Activated B cell treated with CpG ODN at 0.5 μM for 24 hours (primary cell): Measurements from ENCODE around the gene PPP2R2C. TPM values are rescaled to one million over a fixed set of nuclear protein-coding genes. Genes with fewer than 3 reads are reported as not detected.

Source experiments
- ATAC-seq: fragments of 200-7000 bp; cut with Tn5 transposase; one replicate; pipeline ENCODE4 v1.10.0; 2021; ENCODE audit warnings: low read depth, mild to moderate bottlenecking, moderate library complexity
- CTCF ChIA-PET: fragments of 350-600 bp; sonication (Branson Sonifier 250); formaldehyde crosslinking; loops from one replicate; lab custom pipeline; 2021; ENCODE audit warnings: antibody characterized with exemption; lab: Charles Lee
- POLR2A ChIA-PET: fragments of 350-600 bp; sonication (Branson Sonifier 250); formaldehyde crosslinking; loops from one replicate; lab custom pipeline; 2021; ENCODE audit warnings: antibody characterized with exemption; lab: Charles Lee
- DNase-seq: peaks from one replicate; pipeline ENCODE4 v3.0.0; 2022
- H3K27ac Mint-ChIP-seq: one replicate; pipeline ENCODE4 v1.8.0; 2020; ENCODE audit warnings: mixed read lengths
- H3K27me3 Mint-ChIP-seq: one replicate; pipeline ENCODE4 v1.8.0; 2021; ENCODE audit warnings: mixed read lengths
- H3K36me3 Mint-ChIP-seq: one replicate; pipeline ENCODE4 v1.8.0; 2021; ENCODE audit warnings: low read depth, mixed read lengths
- H3K4me1 Mint-ChIP-seq: one replicate; pipeline ENCODE4 v1.8.0; 2021; ENCODE audit warnings: mixed read lengths
- H3K4me3 Mint-ChIP-seq: one replicate; pipeline ENCODE4 v1.8.0; 2020; ENCODE audit warnings: mild to moderate bottlenecking, mixed read lengths
- H3K9me3 Mint-ChIP-seq: one replicate; pipeline ENCODE4 v1.8.0; 2020; ENCODE audit warnings: mixed read lengths
- intact Hi-C: fragments of 100-400 bp; cut with micrococcal nuclease; formaldehyde crosslinking; loops from one replicate; pipeline ENCODE4 v1.15.1; 2024
- total RNA-seq: library from RNA; stranded (reverse); gene quantifications from 2 replicates; pipeline ENCODE4 v1.2.3, GENCODE V29; 2022
- TF ChIP-seq, protein P1 (sequence below): fragments of 200-600 bp; IDR thresholded peaks from one replicate; pipeline ENCODE4 v1.8.0; 2022; ENCODE audit warnings: antibody characterized with exemption, mild to moderate bottlenecking

PPP2R2C gene
- total RNA-seq, 1 donor from 2014 or later: not detected

DNA sequence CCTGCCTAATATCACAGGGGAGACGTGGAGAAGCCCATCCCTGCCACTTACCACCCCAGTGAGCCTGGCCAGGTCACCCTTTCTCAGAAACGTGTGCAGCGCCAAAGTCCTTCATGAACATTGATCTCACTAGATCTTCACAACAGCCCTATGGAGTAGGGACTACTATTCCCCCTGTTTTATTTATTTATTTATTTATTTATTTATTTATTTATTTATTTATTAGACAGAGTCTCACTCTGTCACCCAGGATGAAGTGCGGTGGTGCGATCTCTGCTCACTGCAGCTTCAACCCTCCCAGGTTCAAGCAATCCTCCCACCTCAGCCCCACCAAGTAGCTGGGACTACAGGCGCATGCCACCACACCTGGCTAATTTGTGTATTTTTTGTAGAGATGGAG is 61.8 kb downstream of the PPP2R2C start:
- ChIA-PET POLR2A (no interaction called here), CTCF (no interaction called here)
- peaks cover 7% of the 10 kb centered on the region for H3K27me3 Mint-ChIP-seq
- H3K9me3 Mint-ChIP-seq: peaks cover 5% of the 10 kb centered on the region
- TF ChIP-seq, protein P1, sequence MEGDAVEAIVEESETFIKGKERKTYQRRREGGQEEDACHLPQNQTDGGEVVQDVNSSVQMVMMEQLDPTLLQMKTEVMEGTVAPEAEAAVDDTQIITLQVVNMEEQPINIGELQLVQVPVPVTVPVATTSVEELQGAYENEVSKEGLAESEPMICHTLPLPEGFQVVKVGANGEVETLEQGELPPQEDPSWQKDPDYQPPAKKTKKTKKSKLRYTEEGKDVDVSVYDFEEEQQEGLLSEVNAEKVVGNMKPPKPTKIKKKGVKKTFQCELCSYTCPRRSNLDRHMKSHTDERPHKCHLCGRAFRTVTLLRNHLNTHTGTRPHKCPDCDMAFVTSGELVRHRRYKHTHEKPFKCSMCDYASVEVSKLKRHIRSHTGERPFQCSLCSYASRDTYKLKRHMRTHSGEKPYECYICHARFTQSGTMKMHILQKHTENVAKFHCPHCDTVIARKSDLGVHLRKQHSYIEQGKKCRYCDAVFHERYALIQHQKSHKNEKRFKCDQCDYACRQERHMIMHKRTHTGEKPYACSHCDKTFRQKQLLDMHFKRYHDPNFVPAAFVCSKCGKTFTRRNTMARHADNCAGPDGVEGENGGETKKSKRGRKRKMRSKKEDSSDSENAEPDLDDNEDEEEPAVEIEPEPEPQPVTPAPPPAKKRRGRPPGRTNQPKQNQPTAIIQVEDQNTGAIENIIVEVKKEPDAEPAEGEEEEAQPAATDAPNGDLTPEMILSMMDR: no peak
- ATAC-seq (no peak), DNase-seq (no peak)
- H3K36me3 Mint-ChIP-seq: no peaks in the 10 kb centered on the region
- H3K4me3 Mint-ChIP-seq: no peak overlapping the region
- no peaks in the 10 kb centered on the region for H3K4me1 Mint-ChIP-seq
- intact Hi-C loops: no loop called here
- no peak overlapping the region for H3K27ac Mint-ChIP-seq

DNA sequence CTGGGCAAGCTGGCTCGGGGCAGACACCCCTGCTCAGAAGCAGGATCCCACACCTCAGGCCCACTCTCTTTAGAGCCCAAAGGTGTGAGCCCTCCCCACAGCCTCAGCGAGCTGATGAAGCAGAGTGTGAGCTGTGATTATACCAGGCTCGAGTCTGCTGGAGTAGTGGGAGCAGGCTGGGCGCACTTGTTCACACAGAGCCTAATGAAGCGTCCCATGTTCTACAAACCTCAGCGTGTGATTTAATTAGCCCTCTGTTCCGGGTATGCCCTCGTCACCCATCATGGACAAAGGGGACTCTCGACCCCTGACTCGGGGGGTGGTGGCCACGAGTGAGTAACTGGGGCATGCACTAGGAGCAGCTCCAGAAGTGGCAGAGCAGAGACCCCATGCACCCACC is 62.3 kb downstream of the PPP2R2C start:
- DNase-seq (no peak), ATAC-seq (no peak)
- Mint-ChIP-seq H3K27me3 (peaks cover 8% of the 10 kb centered on the region), H3K9me3 (peaks cover 5% of the 10 kb centered on the region), H3K27ac (no peak overlapping the region), H3K4me1 (no peaks in the 10 kb centered on the region), H3K36me3 (no peaks in the 10 kb centered on the region), H3K4me3 (no peak overlapping the region)
- ChIA-PET CTCF (no interaction called here), POLR2A (no interaction called here)
- intact Hi-C loops: no loop called here
- TF ChIP-seq, protein P1: no peak

DNA sequence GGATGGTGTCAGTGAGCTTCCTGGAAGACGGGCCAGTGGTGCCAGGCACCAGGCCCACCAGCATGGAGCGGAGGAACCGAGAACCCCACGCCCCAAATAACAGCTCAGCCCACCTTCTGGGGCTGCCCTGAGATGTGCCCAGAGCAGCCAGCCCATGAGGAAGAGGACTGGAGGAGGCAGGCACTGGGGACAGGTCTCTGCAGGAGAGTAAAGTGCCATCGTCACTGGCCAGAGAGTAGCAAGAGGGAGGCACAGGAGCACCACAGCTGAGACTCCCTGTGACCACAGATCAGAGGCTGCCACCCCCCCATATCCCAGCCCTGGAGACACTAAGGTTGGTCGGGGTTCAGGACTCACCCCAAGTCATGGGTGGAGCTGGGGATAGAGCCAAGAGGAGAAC is 63.0 kb downstream of the PPP2R2C start:
- Mint-ChIP-seq H3K4me3 (no peak overlapping the region), H3K27me3 (peaks cover 8% of the 10 kb centered on the region), H3K4me1 (no peaks in the 10 kb centered on the region), H3K36me3 (no peaks in the 10 kb centered on the region), H3K27ac (no peak overlapping the region), H3K9me3 (peaks cover 5% of the 10 kb centered on the region)
- DNase-seq: no peak
- ATAC-seq: no peak
- intact Hi-C loops: no loop called here
- TF ChIP-seq, protein P1: no peak
- POLR2A ChIA-PET: no interaction called here
- CTCF ChIA-PET: no interaction called here

DNA sequence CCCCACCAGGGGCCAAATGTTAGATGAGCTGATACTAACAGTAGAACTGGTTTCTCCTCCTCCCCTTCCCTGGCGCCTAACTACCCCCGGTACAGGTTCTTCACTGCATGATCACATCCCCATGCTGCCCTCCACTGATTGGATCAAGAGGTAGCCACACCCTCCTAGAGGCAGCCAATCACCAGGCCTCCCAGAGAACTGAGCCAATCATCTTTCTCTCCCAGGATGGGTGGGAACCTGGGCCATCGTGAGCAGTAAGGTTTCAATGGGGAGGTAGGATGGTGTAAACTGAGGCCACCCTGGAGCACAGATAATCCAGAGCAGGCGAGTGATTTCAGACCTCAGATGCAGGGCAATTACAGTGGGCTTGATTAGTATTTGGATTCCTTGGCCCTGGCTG is 64.2 kb downstream of the PPP2R2C start:
- CTCF ChIA-PET: no interaction called here

DNA sequence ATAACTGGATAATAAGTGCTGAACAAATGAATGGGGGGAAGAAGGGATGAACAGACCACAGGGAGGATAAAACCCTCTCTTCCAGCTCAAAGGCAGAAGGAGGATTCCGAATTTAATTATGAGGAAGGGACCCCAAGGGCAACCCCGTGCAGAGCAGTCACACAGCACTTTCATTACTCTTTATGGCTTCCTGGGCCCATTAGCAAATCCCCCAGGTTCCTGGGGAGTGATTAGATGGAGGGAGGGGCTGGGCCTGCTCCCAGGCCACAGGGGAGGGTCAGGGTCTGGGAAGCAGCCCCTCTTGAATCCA is 67.1 kb downstream of the PPP2R2C start:
- intact Hi-C loops: no loop called here
- DNase-seq (no peak), ATAC-seq (no peak)
- Mint-ChIP-seq H3K36me3 (no peaks in the 10 kb centered on the region), H3K4me3 (no peak overlapping the region), H3K4me1 (no peaks in the 10 kb centered on the region), H3K9me3 (no peaks in the 10 kb centered on the region), H3K27me3 (peaks cover 31% of the 10 kb centered on the region), H3K27ac (no peak overlapping the region)
- TF ChIP-seq, protein P1: no peak
- CTCF ChIA-PET: no interaction called here
- POLR2A ChIA-PET: no interaction called here

More for the DNA sequence above, 64.2 kb downstream of the PPP2R2C start:
- DNase-seq (no peak), ATAC-seq (no peak)
- Mint-ChIP-seq H3K27me3 (peaks cover 13% of the 10 kb centered on the region), H3K4me3 (no peak overlapping the region), H3K4me1 (no peaks in the 10 kb centered on the region), H3K27ac (no peak overlapping the region), H3K9me3 (peaks cover 5% of the 10 kb centered on the region), H3K36me3 (no peaks in the 10 kb centered on the region)
- TF ChIP-seq, protein P1: no peak
- POLR2A ChIA-PET: no interaction called here
- intact Hi-C loops: no loop called here
